NCI-H1092 treated with DMSO at 0.1 percent for 48 hours (cell line): ENCODE data around the gene WDR33.
"Not testable (repeated sequence)": the region's sequence is repeated elsewhere in the genome, so short reads cannot be mapped to it uniquely, and the experiment has no call there.

ENCODE experiments used
- DNase-seq: peaks from one replicate; lab custom pipeline; 2025; lab: John Stamatoyannopoulos, UW

WDR33 gene

GRCh38 chr2:127810619-127811396 lies at the start of gene WDR33:
Gene WDR33 (minus strand): TSS chr2:127811171. CDS start chr2:127770981, 40,190 bp downstream.
- peak; percentile 91 for DNase-seq

GRCh38 chr2:127860130-127860529 lies 49.2 kb upstream of the WDR33 start:
- DNase-seq: no peak

GRCh38 chr2:127859712-127860085 lies 48.7 kb upstream of the WDR33 start:
- DNase-seq: no peak

- peak; percentile 29 for DNase-seq
Observed at GRCh38 chr2:127857265-127857808, 46.4 kb upstream of the WDR33 start.

GRCh38 chr2:127853671-127854070 lies 42.7 kb upstream of the WDR33 start:
- no peak for DNase-seq

- no peak for DNase-seq
Observed at GRCh38 chr2:127852388-127852787, 41.4 kb upstream of the WDR33 start.

- DNase-seq: no peak
Observed at GRCh38 chr2:127847931-127848330, 37.0 kb upstream of the WDR33 start.

- DNase-seq: no peak
Observed at GRCh38 chr2:127844973-127845372, 34.0 kb upstream of the WDR33 start.

GRCh38 chr2:127843677-127844076 lies 32.7 kb upstream of the WDR33 start:
- DNase-seq: no peak

GRCh38 chr2:127841466-127842178 lies 30.7 kb upstream of the WDR33 start:
- DNase-seq: no peak

- no peak for DNase-seq
Observed at GRCh38 chr2:127840893-127841292, 29.9 kb upstream of the WDR33 start.

- DNase-seq: no peak
Observed at GRCh38 chr2:127834951-127835350, 24.0 kb upstream of the WDR33 start.

- DNase-seq: no peak
Observed at GRCh38 chr2:127829845-127830246, 18.9 kb upstream of the WDR33 start.

GRCh38 chr2:127826708-127827107 lies 15.7 kb upstream of the WDR33 start:
- not testable (repeated sequence) for DNase-seq

- DNase-seq: peak; percentile 14
Observed at GRCh38 chr2:127826047-127826446, 15.1 kb upstream of the WDR33 start.

- DNase-seq: no peak
Observed at GRCh38 chr2:127820080-127820668, 9.2 kb upstream of the WDR33 start.

GRCh38 chr2:127818794-127819425 lies 7.9 kb upstream of the WDR33 start:
- DNase-seq: no peak

GRCh38 chr2:127818241-127818640 lies 7.3 kb upstream of the WDR33 start:
- no peak for DNase-seq

GRCh38 chr2:127814677-127815076 lies 3.7 kb upstream of the WDR33 start:
- DNase-seq: no peak

GRCh38 chr2:127812441-127812840 lies 1.5 kb upstream of the WDR33 start:
- DNase-seq: not testable (repeated sequence)

- peak; percentile 52 for DNase-seq
Observed at GRCh38 chr2:127811397-127812321, 688 bp upstream of the WDR33 start.
